Measurements from ENCODE around the gene IFNAR1. TPM values are rescaled to one million over a fixed set of nuclear protein-coding genes. Genes with fewer than 3 reads are reported as not detected.

Gene IFNAR1
- polyA plus RNA-seq, 1 experiment: 11.4 TPM

DNA sequence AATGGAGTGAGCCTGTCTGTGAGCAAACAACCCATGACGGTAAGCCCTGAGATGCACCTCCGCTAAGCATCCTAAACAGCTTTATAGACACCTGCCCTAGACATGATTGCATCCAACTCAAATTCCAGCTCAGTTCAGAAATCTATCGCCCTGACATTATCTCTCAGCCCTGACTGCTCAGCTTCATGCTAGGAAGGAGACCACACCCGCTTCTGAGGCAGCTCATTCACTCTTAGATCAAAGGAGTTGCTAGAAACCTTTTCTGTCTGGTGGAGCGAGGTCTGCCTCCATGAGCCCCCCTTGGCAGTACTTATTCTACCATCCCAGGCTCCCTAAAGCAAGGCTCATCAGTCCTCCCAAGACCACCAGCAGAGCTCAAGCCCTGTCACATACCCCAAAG is 41.6 kb upstream of the IFNAR1 start:
- H3K36me3 ChIP-seq (ENCODE audit: control insufficient read depth, insufficient read depth, low read length): peaks cover 24% of the 10 kb centered on the region
- no peaks in the 10 kb centered on the region for H3K27me3 ChIP-seq (ENCODE audit: control insufficient read depth, insufficient read depth, low read length)
- DNase-seq (ENCODE audit: low read depth): no peak
- TF ChIP-seq, protein P1, sequence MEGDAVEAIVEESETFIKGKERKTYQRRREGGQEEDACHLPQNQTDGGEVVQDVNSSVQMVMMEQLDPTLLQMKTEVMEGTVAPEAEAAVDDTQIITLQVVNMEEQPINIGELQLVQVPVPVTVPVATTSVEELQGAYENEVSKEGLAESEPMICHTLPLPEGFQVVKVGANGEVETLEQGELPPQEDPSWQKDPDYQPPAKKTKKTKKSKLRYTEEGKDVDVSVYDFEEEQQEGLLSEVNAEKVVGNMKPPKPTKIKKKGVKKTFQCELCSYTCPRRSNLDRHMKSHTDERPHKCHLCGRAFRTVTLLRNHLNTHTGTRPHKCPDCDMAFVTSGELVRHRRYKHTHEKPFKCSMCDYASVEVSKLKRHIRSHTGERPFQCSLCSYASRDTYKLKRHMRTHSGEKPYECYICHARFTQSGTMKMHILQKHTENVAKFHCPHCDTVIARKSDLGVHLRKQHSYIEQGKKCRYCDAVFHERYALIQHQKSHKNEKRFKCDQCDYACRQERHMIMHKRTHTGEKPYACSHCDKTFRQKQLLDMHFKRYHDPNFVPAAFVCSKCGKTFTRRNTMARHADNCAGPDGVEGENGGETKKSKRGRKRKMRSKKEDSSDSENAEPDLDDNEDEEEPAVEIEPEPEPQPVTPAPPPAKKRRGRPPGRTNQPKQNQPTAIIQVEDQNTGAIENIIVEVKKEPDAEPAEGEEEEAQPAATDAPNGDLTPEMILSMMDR (IDR thresholded peaks at IDR 0.05; ENCODE audit: insufficient read depth, low read depth, low read length): no peak
- no peak overlapping the region for H3K4me3 ChIP-seq (ENCODE audit: low read depth, low read length)
- CTCF ChIA-PET: interaction anchor here (0.6 kb wide), 1 partner anchor 501 kb away, joined by 3 read pairs; no protein-coding TSS in a partner anchor
- POLR2A ChIA-PET: no interaction called here

DNA sequence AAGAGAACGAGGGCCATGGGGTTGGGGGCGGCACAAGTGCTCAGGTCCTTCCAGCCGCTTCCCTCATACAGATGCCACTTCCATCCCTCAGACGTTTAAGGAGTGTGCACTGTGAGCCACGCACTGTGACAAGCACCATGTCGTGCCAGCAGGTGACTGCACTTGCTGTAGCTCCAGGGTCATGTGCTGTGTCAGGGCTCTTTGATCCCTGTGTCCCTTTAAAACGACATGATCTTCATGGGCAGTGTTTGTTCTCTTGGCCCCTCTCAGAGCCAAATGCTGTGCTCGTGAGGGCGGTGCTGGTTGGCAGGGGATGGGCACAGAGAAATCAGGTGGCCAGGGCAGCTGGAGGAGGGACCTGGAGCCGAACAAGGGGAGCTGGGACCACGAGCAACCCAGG is 38.7 kb upstream of the IFNAR1 start:
- Histone ChIP-seq H3K27me3 (ENCODE audit: control insufficient read depth, insufficient read depth, low read length) (no peaks in the 10 kb centered on the region), H3K4me3 (ENCODE audit: low read depth, low read length) (no peak overlapping the region), H3K36me3 (ENCODE audit: control insufficient read depth, insufficient read depth, low read length) (peaks cover 27% of the 10 kb centered on the region)
- ChIA-PET CTCF (no interaction called here), POLR2A (no interaction called here)
- no peak for DNase-seq (ENCODE audit: low read depth)
- TF ChIP-seq, protein P1 (IDR thresholded peaks at IDR 0.05; ENCODE audit: insufficient read depth, low read depth, low read length): no peak

DNA sequence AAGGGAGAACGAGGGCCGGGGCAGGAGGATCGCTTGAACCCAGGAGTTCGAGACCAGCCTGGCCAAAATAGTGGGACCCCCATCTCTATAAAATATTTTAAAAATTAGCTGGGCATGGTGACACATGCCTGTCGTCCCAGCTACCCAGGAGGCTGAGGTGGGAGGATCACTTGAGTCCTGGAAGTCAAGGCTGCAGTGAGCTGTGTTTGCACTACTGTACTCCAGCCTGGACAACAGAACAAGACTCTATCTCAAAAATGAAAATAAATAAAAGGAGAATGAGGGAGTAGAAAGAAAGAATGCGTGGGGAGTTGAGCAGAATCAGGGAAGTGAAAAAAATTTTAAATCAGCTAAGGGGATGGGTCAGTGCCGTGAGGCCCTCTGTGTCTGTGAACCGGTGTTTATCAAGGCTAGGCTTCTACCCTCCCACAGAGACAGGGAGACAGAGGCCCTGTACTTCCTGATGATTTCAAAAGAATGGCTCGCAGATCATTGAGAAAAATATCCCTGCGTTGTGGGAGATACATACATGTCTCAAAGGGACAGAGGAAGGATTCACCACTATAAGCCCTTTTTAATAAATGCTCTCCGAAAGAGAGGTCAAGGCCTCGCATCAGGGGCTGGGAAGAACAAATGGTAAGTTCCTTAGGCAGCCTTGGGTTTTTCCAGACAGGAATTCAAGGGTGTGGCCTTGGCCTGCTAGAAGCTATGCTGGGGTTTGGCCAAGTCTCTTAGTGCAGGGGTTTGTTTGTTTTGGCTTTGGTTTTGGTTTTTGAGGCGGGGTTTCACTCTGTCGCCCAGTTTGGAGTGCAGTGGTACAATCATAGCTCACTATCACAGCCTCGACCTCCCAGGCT is 37.9 kb upstream of the IFNAR1 start:
- ChIA-PET CTCF (no interaction called here), POLR2A (no interaction called here)
- peaks cover 28% of the 10 kb centered on the region for H3K36me3 ChIP-seq (ENCODE audit: control insufficient read depth, insufficient read depth, low read length)

DNA sequence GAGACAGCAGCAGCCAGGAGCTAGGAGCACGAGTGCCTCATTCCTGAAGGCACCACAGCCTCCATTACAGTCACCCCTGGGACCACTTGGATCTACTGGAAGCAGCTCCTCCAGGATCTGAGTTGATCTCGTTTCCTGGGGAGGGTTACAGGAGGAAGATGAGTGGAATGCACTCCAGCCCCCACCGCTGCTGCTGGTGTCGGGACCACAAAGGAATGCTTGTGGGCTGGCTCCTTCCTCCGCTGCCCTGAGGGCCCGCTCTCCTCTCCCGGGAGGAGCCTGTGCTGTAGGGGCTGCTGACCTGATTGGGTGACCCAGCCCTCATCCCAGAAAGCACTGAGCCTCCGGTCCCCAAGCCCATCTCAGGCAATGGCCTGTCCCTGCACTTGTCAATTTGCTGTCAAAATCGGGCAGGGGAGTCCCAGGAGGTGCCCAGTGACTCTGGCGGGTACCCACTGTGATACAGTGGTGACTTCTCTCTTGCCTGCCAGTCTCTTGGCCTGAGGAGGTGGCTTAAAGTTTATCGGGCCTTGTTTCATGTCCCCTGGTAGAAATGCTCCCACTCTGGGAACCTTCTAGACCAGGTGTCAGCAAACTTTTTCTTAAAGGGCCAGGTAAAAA is 35.5 kb upstream of the IFNAR1 start:
- POLR2A ChIA-PET: no interaction called here
- no peak for DNase-seq (ENCODE audit: low read depth)
- Histone ChIP-seq H3K36me3 (ENCODE audit: control insufficient read depth, insufficient read depth, low read length) (peaks cover 23% of the 10 kb centered on the region), H3K27me3 (ENCODE audit: control insufficient read depth, insufficient read depth, low read length) (no peaks in the 10 kb centered on the region), H3K4me3 (ENCODE audit: low read depth, low read length) (no peak overlapping the region)
- TF ChIP-seq, protein P1 (IDR thresholded peaks at IDR 0.05; ENCODE audit: insufficient read depth, low read depth, low read length): no peak
- CTCF ChIA-PET: interaction anchor here (1.0 kb wide), 1 partner anchor 8 kb away, joined by 3 read pairs; no protein-coding TSS in a partner anchor

More for the DNA sequence above, 37.9 kb upstream of the IFNAR1 start:
- TF ChIP-seq, protein P1 (IDR thresholded peaks at IDR 0.05; ENCODE audit: insufficient read depth, low read depth, low read length): no peak
- Histone ChIP-seq H3K27me3 (ENCODE audit: control insufficient read depth, insufficient read depth, low read length) (no peaks in the 10 kb centered on the region), H3K4me3 (ENCODE audit: low read depth, low read length) (no peak overlapping the region)
- DNase-seq (ENCODE audit: low read depth): no peak

DNA sequence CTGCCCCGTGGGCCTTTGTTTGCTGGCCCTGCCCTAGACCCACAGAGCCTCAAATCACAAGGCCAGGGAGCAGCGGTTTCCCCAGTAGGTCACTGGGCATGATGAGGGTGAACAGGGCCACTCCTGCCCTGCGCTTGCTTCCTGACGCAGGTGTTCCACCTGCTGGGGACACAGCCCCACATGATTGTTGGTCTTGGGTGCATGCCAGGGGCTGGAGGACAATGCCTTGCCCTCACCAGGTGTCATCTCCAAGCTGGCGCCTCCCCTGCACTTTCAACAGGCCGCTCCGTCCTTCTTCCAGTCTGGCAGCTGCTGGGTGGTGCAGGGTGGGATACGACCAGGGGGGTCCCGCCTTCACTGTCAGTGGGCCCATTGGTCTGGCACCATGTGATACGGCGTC is 34.3 kb upstream of the IFNAR1 start:
- CTCF ChIA-PET: no interaction called here
- Histone ChIP-seq H3K4me3 (ENCODE audit: low read depth, low read length) (no peak overlapping the region), H3K27me3 (ENCODE audit: control insufficient read depth, insufficient read depth, low read length) (no peaks in the 10 kb centered on the region), H3K36me3 (ENCODE audit: control insufficient read depth, insufficient read depth, low read length) (peaks cover 21% of the 10 kb centered on the region)
- POLR2A ChIA-PET: no interaction called here
- no peak for DNase-seq (ENCODE audit: low read depth)
- TF ChIP-seq, protein P1 (IDR thresholded peaks at IDR 0.05; ENCODE audit: insufficient read depth, low read depth, low read length): no peak
